ENCODE measurements around the gene GIT2.

Gene GIT2

DNA sequence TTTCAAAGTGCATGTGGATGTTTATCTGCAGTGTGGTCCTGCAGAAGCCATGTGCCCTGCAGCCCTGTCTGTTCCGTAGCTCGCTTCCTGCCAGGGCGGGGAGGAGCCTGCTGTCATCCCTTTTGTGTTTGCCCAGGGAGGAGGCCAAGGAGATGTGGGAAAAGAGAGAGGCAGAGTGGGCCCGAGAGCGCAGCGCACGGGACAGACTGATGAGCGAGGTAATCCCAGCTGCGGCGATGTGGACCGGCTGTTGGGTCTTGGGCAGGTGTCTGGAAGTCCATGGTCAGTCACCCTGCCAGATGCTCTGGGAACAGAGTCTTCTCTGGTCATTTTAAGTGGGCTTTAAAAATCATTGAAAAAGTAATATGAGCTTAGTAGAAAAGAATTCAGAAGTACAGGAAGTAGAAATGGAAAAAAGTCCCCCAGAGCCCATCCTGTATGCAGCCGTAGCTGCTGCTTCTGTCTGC is 83.3 kb downstream of the GIT2 start:
- no peak for DNase-seq (ENCODE audit: extremely low read depth, insufficient read length)
- Histone ChIP-seq H3K27me3 (replicated peaks; ENCODE audit: control insufficient read depth, insufficient read depth, low read length) (no peaks in the 10 kb centered on the region), H3K36me3 (ENCODE audit: control insufficient read depth, insufficient read depth, low read length) (peaks cover 40% of the 10 kb centered on the region), H3K4me3 (replicated peaks; ENCODE audit: low read depth, low read length) (no peak overlapping the region)
- TF ChIP-seq, protein P1, sequence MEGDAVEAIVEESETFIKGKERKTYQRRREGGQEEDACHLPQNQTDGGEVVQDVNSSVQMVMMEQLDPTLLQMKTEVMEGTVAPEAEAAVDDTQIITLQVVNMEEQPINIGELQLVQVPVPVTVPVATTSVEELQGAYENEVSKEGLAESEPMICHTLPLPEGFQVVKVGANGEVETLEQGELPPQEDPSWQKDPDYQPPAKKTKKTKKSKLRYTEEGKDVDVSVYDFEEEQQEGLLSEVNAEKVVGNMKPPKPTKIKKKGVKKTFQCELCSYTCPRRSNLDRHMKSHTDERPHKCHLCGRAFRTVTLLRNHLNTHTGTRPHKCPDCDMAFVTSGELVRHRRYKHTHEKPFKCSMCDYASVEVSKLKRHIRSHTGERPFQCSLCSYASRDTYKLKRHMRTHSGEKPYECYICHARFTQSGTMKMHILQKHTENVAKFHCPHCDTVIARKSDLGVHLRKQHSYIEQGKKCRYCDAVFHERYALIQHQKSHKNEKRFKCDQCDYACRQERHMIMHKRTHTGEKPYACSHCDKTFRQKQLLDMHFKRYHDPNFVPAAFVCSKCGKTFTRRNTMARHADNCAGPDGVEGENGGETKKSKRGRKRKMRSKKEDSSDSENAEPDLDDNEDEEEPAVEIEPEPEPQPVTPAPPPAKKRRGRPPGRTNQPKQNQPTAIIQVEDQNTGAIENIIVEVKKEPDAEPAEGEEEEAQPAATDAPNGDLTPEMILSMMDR (IDR thresholded peaks at IDR 0.05; ENCODE audit: insufficient read depth, low read length, poor library complexity, severe bottlenecking) = no peak

DNA sequence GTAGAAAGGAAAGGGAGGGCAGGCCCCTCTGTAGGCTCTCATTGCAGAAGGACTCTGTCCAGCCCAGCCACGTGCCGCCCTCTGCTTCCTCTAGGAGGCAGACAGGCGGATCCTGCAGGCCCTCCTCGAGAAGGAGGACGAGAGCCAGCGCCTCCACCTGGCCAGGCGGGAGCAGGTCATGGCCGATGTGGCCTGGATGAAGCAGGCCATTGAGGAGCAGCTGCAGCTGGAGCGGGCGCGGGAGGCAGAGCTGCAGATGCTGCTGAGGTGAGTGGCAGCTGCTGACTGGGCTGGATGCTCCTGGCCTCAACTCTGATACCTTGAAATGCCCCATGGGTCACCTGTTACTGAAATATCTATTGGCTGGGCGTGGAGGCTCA is 85.2 kb downstream of the GIT2 start:
- Histone ChIP-seq H3K36me3 (ENCODE audit: control insufficient read depth, insufficient read depth, low read length) (peaks cover 46% of the 10 kb centered on the region), H3K27me3 (replicated peaks; ENCODE audit: control insufficient read depth, insufficient read depth, low read length) (no peaks in the 10 kb centered on the region), H3K4me3 (replicated peaks; ENCODE audit: low read depth, low read length) (no peak overlapping the region)
- DNase-seq (ENCODE audit: extremely low read depth, insufficient read length) = peak; percentile 26
- TF ChIP-seq, protein P1 (IDR thresholded peaks at IDR 0.05; ENCODE audit: insufficient read depth, low read length, poor library complexity, severe bottlenecking) = peak; percentile 27

DNA sequence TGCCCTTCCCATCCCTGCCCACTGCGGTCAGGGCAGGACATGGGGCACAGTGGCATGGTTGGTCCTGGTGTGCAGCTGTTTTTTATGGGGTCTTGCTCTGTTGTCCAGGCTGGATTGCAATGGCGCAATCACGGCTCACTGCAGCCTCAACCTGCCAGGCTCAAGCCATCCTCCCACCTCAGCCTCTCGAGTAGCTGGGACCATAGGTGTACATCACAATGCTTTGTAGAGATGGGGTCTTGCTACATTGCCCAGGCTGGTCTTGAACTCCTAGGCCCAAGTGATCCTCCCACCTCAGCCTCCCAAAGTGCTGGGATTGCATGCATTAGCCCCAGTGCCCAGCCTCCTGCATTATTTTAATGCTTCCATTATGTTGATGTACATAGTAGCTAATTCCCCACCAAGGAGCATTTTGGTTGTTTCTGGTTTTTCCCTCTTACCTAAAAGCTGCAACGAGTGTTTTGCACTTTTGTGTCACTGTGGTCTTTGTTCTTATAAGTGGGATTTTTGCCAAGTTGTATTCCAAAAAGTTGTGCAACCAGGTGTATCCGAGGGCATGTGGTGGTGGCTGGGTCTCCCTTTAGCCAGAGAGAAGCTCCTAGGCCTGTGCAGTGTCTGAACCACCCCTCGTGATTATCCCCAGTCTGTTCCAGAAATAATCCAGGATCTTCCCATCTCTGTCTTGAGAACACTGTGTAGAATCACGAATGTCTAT is 85.8 kb downstream of the GIT2 start:
- no peaks in the 10 kb centered on the region for H3K27me3 ChIP-seq (replicated peaks; ENCODE audit: control insufficient read depth, insufficient read depth, low read length)
- H3K36me3 ChIP-seq (ENCODE audit: control insufficient read depth, insufficient read depth, low read length) = peaks cover 44% of the 10 kb centered on the region
- no peak for DNase-seq (ENCODE audit: extremely low read depth, insufficient read length)
- no peak overlapping the region for H3K4me3 ChIP-seq (replicated peaks; ENCODE audit: low read depth, low read length)
- TF ChIP-seq, protein P1 (IDR thresholded peaks at IDR 0.05; ENCODE audit: insufficient read depth, low read length, poor library complexity, severe bottlenecking) = no peak

DNA sequence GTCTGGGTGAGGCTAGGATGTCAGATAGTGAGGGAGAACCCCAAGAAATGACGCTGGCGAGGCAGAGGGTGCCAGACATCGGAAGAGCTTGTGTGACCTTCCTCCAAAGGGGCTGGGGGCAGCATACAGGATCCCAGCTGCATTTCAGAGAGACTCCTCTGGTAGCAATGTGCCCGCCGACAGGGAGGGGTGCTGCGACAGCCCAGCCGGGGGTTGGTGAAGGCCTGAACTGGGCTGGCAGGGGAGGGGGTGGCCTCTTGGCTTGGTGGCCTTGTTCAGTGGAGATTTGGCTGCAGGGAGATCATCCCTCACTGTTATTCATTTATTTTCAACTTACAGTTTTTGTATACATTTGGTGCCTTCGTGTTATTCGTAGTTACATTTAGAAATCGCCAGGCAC is 90.9 kb downstream of the GIT2 start:
- H3K27me3 ChIP-seq (replicated peaks; ENCODE audit: control insufficient read depth, insufficient read depth, low read length) = no peaks in the 10 kb centered on the region
- peaks cover 31% of the 10 kb centered on the region for H3K36me3 ChIP-seq (ENCODE audit: control insufficient read depth, insufficient read depth, low read length)
- no peak overlapping the region for H3K4me3 ChIP-seq (replicated peaks; ENCODE audit: low read depth, low read length)
- DNase-seq (ENCODE audit: extremely low read depth, insufficient read length) = no peak
- TF ChIP-seq, protein P1 (IDR thresholded peaks at IDR 0.05; ENCODE audit: insufficient read depth, low read length, poor library complexity, severe bottlenecking) = no peak

DNA sequence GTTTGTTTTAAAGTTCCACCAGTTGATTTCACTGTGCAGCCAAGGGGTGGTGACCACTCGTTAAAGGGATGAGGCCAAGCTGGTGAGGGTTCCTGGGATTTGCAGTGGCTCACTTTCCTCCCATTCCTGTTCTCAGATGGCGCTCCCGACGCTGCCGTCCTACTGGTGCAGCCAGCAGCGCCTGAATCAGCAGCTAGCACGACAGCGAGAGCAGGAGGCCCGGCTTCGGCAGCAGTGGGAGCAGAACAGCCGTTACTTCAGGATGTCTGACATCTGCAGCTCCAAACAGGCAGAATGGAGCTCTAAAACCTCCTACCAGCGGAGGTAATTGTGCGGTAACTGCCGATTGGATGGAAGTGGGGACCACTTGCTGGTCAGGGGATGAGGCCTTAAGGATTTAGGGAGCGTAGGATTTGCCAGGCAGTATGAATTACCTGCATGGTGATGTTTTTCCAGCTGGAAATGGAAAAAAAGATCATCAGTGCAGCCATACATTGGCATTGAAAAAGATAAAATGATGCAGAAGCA is 93.2 kb downstream of the GIT2 start:
- TF ChIP-seq, protein P1 (IDR thresholded peaks at IDR 0.05; ENCODE audit: insufficient read depth, low read length, poor library complexity, severe bottlenecking) = no peak
- Histone ChIP-seq H3K27me3 (replicated peaks; ENCODE audit: control insufficient read depth, insufficient read depth, low read length) (no peaks in the 10 kb centered on the region), H3K36me3 (ENCODE audit: control insufficient read depth, insufficient read depth, low read length) (peaks cover 24% of the 10 kb centered on the region), H3K4me3 (replicated peaks; ENCODE audit: low read depth, low read length) (no peak overlapping the region)
- DNase-seq (ENCODE audit: extremely low read depth, insufficient read length) = no peak

Measured in GM06990 (cell line).